HepG2 (cell line): Measurements from ENCODE around the gene GLRX5. TPM values are rescaled to one million over a fixed set of nuclear protein-coding genes. Genes with fewer than 3 reads are reported as not detected.

Experiments used
- ATF7-NPFF ChIP-seq: sonication (generic); formaldehyde crosslinking; IDR thresholded peaks from 2 replicates; pipeline ENCODE4 v1.8.1; 2023; ENCODE audit warnings: mild to moderate bottlenecking, low read depth, missing genetic modification reagents, moderate library complexity
- KIAA2018 ChIP-seq: sonication (generic); formaldehyde crosslinking; IDR thresholded peaks from 2 replicates; pipeline ENCODE4 v1.5.0; 2020; ENCODE audit warnings: mild to moderate bottlenecking, missing genetic modification reagents, borderline replicate concordance
- ZBTB49 ChIP-seq: sonication (generic); formaldehyde crosslinking; IDR thresholded peaks from 2 replicates; pipeline ENCODE4 v1.4.0; 2020; ENCODE audit warnings: missing genetic modification reagents, borderline replicate concordance
- ZMAT3 ChIP-seq: sonication (generic); formaldehyde crosslinking; conservative IDR thresholded peaks from 2 replicates; pipeline ENCODE4 v1.7.0; 2021; ENCODE audit warnings: missing genetic modification reagents
- ZMAT5 ChIP-seq: sonication (generic); formaldehyde crosslinking; IDR thresholded peaks from 2 replicates; pipeline ENCODE4 v1.5.0; 2020; ENCODE audit warnings: mild to moderate bottlenecking, low read depth, missing genetic modification reagents, borderline replicate concordance
- ZNF7 ChIP-seq: IDR thresholded peaks from 2 replicates; pipeline ENCODE4 v1.6.1; 2016; ENCODE audit warnings: missing biosample characterization, missing genetic modification reagents
- ZNF878 ChIP-seq: sonication (generic); formaldehyde crosslinking; IDR thresholded peaks from 2 replicates; pipeline ENCODE4 v1.8.1; 2023; ENCODE audit warnings: mild to moderate bottlenecking, missing genetic modification reagents, moderate library complexity
- polyA plus RNA-seq, 8 experiments: library from polyadenylated mRNA; depleted of rRNA in 3 of 8; stranded (reverse) in 7 of 8; unstranded in 1 of 8; fragments of >200 nt; fragmentation: Illumina TruSeq in 4 of 8; extraction: Trizol in 4 of 8; gene quantifications; 2 replicates each; pipeline versions ENCODE4 v1.2.1 to v1.2.3, GENCODE V29; 2011 to 2016; ENCODE audit warnings: low read depth in 4 of 8, missing spikeins in 1 of 8, mixed read lengths in 1 of 8; ENCODE audit not compliant: insufficient read depth in 1 of 8
- total RNA-seq, 5 experiments: library from RNA; depleted of rRNA; stranded (reverse); fragments of >200 nt; fragmentation: Illumina TruSeq; extraction: Trizol; gene quantifications; 2 replicates each; pipeline ENCODE4 v1.2.3, GENCODE V29; 2016; ENCODE audit warnings: low read depth in 1 of 5
- TF ChIP-seq, protein P1 (sequence below): sonication (generic); formaldehyde crosslinking; IDR thresholded peaks from 2 replicates; pipeline ENCODE4 v1.9.0; 2021; ENCODE audit warnings: mild to moderate bottlenecking, missing genetic modification reagents

Gene GLRX5
- total and polyA plus RNA-seq, 2 of the 13 experiments (the other 11 are each of a cell fraction or from before 2014, with no cell fraction given): 122 to 146 TPM

GRCh38 chr14:95524706-95525512, 9.9 kb upstream of the GLRX5 start (continued):
- TF ChIP-seq, protein P1, sequence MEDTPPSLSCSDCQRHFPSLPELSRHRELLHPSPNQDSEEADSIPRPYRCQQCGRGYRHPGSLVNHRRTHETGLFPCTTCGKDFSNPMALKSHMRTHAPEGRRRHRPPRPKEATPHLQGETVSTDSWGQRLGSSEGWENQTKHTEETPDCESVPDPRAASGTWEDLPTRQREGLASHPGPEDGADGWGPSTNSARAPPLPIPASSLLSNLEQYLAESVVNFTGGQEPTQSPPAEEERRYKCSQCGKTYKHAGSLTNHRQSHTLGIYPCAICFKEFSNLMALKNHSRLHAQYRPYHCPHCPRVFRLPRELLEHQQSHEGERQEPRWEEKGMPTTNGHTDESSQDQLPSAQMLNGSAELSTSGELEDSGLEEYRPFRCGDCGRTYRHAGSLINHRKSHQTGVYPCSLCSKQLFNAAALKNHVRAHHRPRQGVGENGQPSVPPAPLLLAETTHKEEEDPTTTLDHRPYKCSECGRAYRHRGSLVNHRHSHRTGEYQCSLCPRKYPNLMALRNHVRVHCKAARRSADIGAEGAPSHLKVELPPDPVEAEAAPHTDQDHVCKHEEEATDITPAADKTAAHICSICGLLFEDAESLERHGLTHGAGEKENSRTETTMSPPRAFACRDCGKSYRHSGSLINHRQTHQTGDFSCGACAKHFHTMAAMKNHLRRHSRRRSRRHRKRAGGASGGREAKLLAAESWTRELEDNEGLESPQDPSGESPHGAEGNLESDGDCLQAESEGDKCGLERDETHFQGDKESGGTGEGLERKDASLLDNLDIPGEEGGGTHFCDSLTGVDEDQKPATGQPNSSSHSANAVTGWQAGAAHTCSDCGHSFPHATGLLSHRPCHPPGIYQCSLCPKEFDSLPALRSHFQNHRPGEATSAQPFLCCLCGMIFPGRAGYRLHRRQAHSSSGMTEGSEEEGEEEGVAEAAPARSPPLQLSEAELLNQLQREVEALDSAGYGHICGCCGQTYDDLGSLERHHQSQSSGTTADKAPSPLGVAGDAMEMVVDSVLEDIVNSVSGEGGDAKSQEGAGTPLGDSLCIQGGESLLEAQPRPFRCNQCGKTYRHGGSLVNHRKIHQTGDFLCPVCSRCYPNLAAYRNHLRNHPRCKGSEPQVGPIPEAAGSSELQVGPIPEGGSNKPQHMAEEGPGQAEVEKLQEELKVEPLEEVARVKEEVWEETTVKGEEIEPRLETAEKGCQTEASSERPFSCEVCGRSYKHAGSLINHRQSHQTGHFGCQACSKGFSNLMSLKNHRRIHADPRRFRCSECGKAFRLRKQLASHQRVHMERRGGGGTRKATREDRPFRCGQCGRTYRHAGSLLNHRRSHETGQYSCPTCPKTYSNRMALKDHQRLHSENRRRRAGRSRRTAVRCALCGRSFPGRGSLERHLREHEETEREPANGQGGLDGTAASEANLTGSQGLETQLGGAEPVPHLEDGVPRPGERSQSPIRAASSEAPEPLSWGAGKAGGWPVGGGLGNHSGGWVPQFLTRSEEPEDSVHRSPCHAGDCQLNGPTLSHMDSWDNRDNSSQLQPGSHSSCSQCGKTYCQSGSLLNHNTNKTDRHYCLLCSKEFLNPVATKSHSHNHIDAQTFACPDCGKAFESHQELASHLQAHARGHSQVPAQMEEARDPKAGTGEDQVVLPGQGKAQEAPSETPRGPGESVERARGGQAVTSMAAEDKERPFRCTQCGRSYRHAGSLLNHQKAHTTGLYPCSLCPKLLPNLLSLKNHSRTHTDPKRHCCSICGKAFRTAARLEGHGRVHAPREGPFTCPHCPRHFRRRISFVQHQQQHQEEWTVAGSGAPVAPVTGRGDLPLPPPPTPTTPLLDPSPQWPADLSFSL (CRISPR knock-in tag): peak; percentile 43; the same call in 1 of the 2 replicates
- TF ChIP-seq ZBTB49 (CRISPR knock-in tag) (peak; percentile 41; the same call in 1 of the 2 replicates), ZMAT5 (no peak), ZNF878 (CRISPR knock-in tag) (peak; percentile 61; the same call in 1 of the 2 replicates), KIAA2018 (CRISPR knock-in tag) (no peak), ZMAT3 (CRISPR knock-in tag) (peak; percentile 58; the same call in 1 of the 2 replicates), ZNF7 (CRISPR knock-in tag) (0 out of 2 replicates have a peak, but pooled peaks have one; percentile 35), ATF7-NPFF (CRISPR knock-in tag) (no peak)
